K562 (cell line): ENCODE data around the gene TSGA10. TPM values are rescaled to one million over a fixed set of nuclear protein-coding genes. Genes with fewer than 3 reads are reported as not detected.
A peak's percentile ranks its signal among the peaks of the same experiment; 100 is the strongest.

Source experiments
- BRD9 ChIP-seq: fragments of 450-650 bp; IDR thresholded peaks from 2 replicates; pipeline ENCODE4 v1.6.1; 2018; ENCODE audit warnings: low read depth; ENCODE audit not compliant: partially characterized antibody
- C11orf30 ChIP-seq: fragments of 450-650 bp; IDR thresholded peaks from 2 replicates; pipeline ENCODE4 v1.6.1; 2016; ENCODE audit warnings: low read depth, mild to moderate bottlenecking
- CBX2 ChIP-seq: fragments of 200-600 bp; sonication (generic); IDR thresholded peaks from one replicate; pipeline ENCODE4 v1.6.1; 2012; ENCODE audit warnings: mild to moderate bottlenecking, low read length, inconsistent platforms; ENCODE audit not compliant: insufficient read depth, poor library complexity, severe bottlenecking
- CCNT2 ChIP-seq: IDR thresholded peaks from 2 replicates; pipeline ENCODE4 v1.6.1; 2011; ENCODE audit warnings: borderline replicate concordance, low read depth, mild to moderate bottlenecking, moderate library complexity, mixed read lengths, low read length; ENCODE audit not compliant: insufficient read length; ENCODE audit errors: extremely low read depth
- ELF2 ChIP-seq: fragments of 250-450 bp; sonication (Bioruptor Pico); IDR thresholded peaks from 2 replicates; pipeline ENCODE4 v1.5.0; 2021; ENCODE audit warnings: mild to moderate bottlenecking
- KDM5B ChIP-seq: fragments of 200-600 bp; sonication (generic); IDR thresholded peaks from 2 replicates; pipeline ENCODE4 v1.6.1; 2012; ENCODE audit warnings: low read depth, mild to moderate bottlenecking, moderate library complexity, low read length, control low read depth, inconsistent platforms; ENCODE audit not compliant: insufficient replicate concordance
- MYBL2 ChIP-seq, 2 experiments: fragments of 450-650 bp in 1 of 2; sonication (generic) in 1 of 2; formaldehyde crosslinking in 1 of 2; IDR thresholded peaks; 2 replicates each; pipeline versions ENCODE4 v1.6.1 to v1.8.1; 2017 to 2022; ENCODE audit warnings: borderline replicate concordance in 1 of 2, inconsistent platforms in 1 of 2, low read depth in 1 of 2, mild to moderate bottlenecking in 1 of 2, missing genetic modification reagents in 1 of 2, moderate library complexity in 1 of 2
- NONO ChIP-seq, 2 experiments: fragments of 200-400 bp in 1 of 2; fragments of 450-650 bp in 1 of 2; formaldehyde crosslinking in 1 of 2; IDR thresholded peaks; 2 replicates each; pipeline ENCODE4 v1.6.1; 2017; ENCODE audit warnings: low read depth in 2 of 2, mild to moderate bottlenecking in 2 of 2, moderate library complexity in 2 of 2, low read length in 1 of 2
- NR2C1 ChIP-seq, 2 experiments: fragments of 450-650 bp; IDR thresholded peaks; 2 replicates each; pipeline ENCODE4 v1.6.1; 2017; ENCODE audit warnings: mild to moderate bottlenecking in 2 of 2, antibody characterized with exemption in 1 of 2, inconsistent platforms in 1 of 2, missing compliant biosample characterization in 1 of 2, missing genetic modification characterization in 1 of 2
- RBFOX2 ChIP-seq: fragments of 200-400 bp; formaldehyde crosslinking; IDR thresholded peaks from 2 replicates; pipeline ENCODE4 v1.6.1; 2017; ENCODE audit warnings: low read depth, mild to moderate bottlenecking, low read length, moderate library complexity
- SMAD2 ChIP-seq: fragments of 150-350 bp; IDR thresholded peaks from 2 replicates; pipeline ENCODE4 v1.6.1; 2014; ENCODE audit warnings: low read depth, mild to moderate bottlenecking, low read length
- TOE1 ChIP-seq, 2 experiments: fragments of 450-650 bp in 1 of 2; sonication (generic) in 1 of 2; formaldehyde crosslinking in 1 of 2; IDR thresholded peaks; 2 replicates each; pipeline versions ENCODE4 v1.7.1 to v1.8.0; 2016 to 2022; ENCODE audit warnings: borderline replicate concordance in 2 of 2, mild to moderate bottlenecking in 2 of 2, antibody characterized with exemption in 1 of 2, inconsistent platforms in 1 of 2, low read depth in 1 of 2, missing genetic modification reagents in 1 of 2, moderate library complexity in 1 of 2
- ZC3H11A ChIP-seq: IDR thresholded peaks from 2 replicates; pipeline ENCODE4 v1.6.1; 2012; ENCODE audit warnings: low read depth, low read length, improper control_type of control experiment
- polyA plus RNA-seq, 8 experiments: library from polyadenylated mRNA; depleted of rRNA in 4 of 8; stranded (reverse) in 5 of 8; unstranded in 3 of 8; fragments of >200 nt; fragmentation: Nextera tagmentation in 2 of 8; fragmentation: Illumina TruSeq in 1 of 8; extraction: Ambion mirVana in 2 of 8; extraction: Trizol in 1 of 8; gene quantifications; 2 replicates each; pipeline versions ENCODE4 v1.2.1 to v1.2.3, GENCODE V29; 2011 to 2014; ENCODE audit warnings: inconsistent platforms in 1 of 8, missing spikeins in 1 of 8
- total RNA-seq, 7 experiments: library from RNA; depleted of rRNA in 6 of 7; stranded (reverse); fragments of >200 nt in 6 of 7; fragmentation: Illumina TruSeq in 2 of 7; extraction: Trizol in 2 of 7; gene quantifications; 2 replicates each; pipeline versions ENCODE4 v1.2.1 to v1.2.3, GENCODE V29; 2011 to 2021; ENCODE audit warnings: low replicate concordance in 1 of 7
- TF ChIP-seq, protein P1 (sequence below): IDR thresholded peaks from 2 replicates; pipeline ENCODE4 v1.6.1; 2014; ENCODE audit warnings: antibody characterized with exemption
- TF ChIP-seq, protein P2 (sequence below), 2 experiments: fragments of 450-650 bp in 1 of 2; sonication (generic) in 1 of 2; formaldehyde crosslinking in 1 of 2; IDR thresholded peaks in 1 of 2; conservative IDR thresholded peaks in 1 of 2; 2 replicates each; pipeline versions ENCODE4 v1.6.1 to v1.8.1; 2016 to 2023; ENCODE audit warnings: mild to moderate bottlenecking in 2 of 2, moderate library complexity in 2 of 2, inconsistent platforms in 1 of 2, missing genetic modification reagents in 1 of 2
- TF ChIP-seq, protein P3 (sequence below): fragments of 200-800 bp; sonication (Bioruptor generic); IDR thresholded peaks from 2 replicates; pipeline ENCODE4 v1.6.1; 2016; ENCODE audit warnings: missing genetic modification characterization, missing compliant biosample characterization

Gene TSGA10
- total and polyA plus RNA-seq, 9 of the 15 experiments (the other 6 are each of a cell fraction or from before 2014, with no cell fraction given), result 2.1 to 11.3 (median 3.2) TPM

DNA sequence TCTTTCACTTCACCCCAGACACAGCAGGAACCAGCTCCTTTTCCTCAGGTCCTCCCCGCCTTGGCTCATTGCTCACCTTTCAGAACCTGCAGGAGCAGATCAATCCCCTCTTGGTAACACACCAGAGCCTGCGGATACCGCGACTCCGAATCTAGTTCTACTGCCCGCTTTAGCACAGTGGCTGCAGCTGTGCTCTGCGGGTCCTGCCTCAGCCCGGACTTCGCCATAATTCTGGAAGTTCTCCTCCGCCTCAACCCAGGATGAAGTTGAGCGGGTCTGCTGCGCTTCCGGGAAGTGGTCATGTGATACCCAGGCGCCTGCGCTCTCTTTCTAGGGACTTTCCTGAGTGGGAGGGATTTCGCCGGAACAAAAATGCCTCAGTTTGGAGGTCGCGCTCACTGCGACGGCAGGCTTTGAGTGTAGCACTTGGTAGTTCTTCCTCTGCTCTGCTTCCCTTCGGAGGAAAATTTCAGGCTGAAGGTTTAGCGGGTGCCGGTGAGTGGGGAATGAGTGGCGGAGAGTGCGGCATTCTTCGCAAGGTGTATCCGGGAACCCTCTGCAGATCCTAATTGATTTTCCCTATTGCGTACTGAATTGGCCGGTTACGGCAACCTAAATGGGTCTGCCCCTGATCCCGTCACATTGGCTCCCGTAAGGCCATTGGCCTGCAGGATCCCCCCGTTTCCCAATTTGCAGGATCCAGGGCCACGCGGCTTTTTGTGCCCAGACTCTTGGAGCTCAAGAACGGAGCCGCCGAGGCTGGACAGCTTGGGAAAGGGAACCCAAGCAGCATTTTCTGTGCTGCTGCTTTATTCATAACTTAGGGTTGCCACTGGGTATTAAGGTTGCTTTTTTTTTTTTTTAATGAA, 26.2 kb upstream of the TSGA10 start, which contains the start of the genes MITD1 and MRPL30 (continued):
- TF ChIP-seq, protein P1, sequence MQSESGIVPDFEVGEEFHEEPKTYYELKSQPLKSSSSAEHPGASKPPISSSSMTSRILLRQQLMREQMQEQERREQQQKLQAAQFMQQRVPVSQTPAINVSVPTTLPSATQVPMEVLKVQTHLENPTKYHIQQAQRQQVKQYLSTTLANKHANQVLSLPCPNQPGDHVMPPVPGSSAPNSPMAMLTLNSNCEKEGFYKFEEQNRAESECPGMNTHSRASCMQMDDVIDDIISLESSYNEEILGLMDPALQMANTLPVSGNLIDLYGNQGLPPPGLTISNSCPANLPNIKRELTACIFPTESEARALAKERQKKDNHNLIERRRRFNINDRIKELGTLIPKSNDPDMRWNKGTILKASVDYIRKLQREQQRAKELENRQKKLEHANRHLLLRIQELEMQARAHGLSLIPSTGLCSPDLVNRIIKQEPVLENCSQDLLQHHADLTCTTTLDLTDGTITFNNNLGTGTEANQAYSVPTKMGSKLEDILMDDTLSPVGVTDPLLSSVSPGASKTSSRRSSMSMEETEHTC, result peak; percentile 60; the same call in 1 of the 2 replicates
- TF ChIP-seq BRD9, result no peak
- no peak for TF ChIP-seq CBX2
- peak; percentile 94; the same call in 1 of the 2 replicates for TF ChIP-seq ZC3H11A
- TF ChIP-seq, protein P2, sequence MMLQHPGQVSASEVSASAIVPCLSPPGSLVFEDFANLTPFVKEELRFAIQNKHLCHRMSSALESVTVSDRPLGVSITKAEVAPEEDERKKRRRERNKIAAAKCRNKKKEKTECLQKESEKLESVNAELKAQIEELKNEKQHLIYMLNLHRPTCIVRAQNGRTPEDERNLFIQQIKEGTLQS (IDR thresholded peaks at IDR 0.05), result no peak; the same call in 1 of the 2 replicates
- TF ChIP-seq, protein P2 (CRISPR knock-in tag; conservative IDR thresholded peaks at IDR 0.05), result no peak
- TF ChIP-seq, protein P3, sequence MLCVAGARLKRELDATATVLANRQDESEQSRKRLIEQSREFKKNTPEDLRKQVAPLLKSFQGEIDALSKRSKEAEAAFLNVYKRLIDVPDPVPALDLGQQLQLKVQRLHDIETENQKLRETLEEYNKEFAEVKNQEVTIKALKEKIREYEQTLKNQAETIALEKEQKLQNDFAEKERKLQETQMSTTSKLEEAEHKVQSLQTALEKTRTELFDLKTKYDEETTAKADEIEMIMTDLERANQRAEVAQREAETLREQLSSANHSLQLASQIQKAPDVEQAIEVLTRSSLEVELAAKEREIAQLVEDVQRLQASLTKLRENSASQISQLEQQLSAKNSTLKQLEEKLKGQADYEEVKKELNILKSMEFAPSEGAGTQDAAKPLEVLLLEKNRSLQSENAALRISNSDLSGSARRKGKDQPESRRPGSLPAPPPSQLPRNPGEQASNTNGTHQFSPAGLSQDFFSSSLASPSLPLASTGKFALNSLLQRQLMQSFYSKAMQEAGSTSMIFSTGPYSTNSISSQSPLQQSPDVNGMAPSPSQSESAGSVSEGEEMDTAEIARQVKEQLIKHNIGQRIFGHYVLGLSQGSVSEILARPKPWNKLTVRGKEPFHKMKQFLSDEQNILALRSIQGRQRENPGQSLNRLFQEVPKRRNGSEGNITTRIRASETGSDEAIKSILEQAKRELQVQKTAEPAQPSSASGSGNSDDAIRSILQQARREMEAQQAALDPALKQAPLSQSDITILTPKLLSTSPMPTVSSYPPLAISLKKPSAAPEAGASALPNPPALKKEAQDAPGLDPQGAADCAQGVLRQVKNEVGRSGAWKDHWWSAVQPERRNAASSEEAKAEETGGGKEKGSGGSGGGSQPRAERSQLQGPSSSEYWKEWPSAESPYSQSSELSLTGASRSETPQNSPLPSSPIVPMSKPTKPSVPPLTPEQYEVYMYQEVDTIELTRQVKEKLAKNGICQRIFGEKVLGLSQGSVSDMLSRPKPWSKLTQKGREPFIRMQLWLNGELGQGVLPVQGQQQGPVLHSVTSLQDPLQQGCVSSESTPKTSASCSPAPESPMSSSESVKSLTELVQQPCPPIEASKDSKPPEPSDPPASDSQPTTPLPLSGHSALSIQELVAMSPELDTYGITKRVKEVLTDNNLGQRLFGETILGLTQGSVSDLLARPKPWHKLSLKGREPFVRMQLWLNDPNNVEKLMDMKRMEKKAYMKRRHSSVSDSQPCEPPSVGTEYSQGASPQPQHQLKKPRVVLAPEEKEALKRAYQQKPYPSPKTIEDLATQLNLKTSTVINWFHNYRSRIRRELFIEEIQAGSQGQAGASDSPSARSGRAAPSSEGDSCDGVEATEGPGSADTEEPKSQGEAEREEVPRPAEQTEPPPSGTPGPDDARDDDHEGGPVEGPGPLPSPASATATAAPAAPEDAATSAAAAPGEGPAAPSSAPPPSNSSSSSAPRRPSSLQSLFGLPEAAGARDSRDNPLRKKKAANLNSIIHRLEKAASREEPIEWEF, result no peak
- TF ChIP-seq TOE1 (IDR thresholded peaks at IDR 0.05; ENCODE audit: borderline replicate concordance), result peak; percentile 98
- no peak for TF ChIP-seq TOE1 (CRISPR knock-in tag; IDR thresholded peaks at IDR 0.05; ENCODE audit: borderline replicate concordance, low read depth)
- TF ChIP-seq NONO (IDR thresholded peaks at IDR 0.05; ENCODE audit: low read depth in 2 of 2, low read length in 1 of 2), result peak; percentile 74 to 79; a peak in 3 of 4 replicates
- no peak for TF ChIP-seq CCNT2
- peak; percentile 96 for TF ChIP-seq NR2C1 (IDR thresholded peaks at IDR 0.05)
- peak; percentile 98 for TF ChIP-seq NR2C1 (tag; IDR thresholded peaks at IDR 0.05)
- no peak for TF ChIP-seq SMAD2
- TF ChIP-seq KDM5B, result peak; percentile 93
- TF ChIP-seq ELF2 (CRISPR knock-in tag), result peak; percentile 98
- peak; percentile 96 for TF ChIP-seq C11orf30
- no peak for TF ChIP-seq MYBL2 (IDR thresholded peaks at IDR 0.05; ENCODE audit: low read depth)
- no peak for TF ChIP-seq MYBL2 (CRISPR knock-in tag; IDR thresholded peaks at IDR 0.05; ENCODE audit: borderline replicate concordance)
- peak; percentile 86 for TF ChIP-seq RBFOX2
